Endothelial cell of hepatic sinusoid (primary cell): ENCODE measurements around the gene CNP.

Experiments used
- in situ Hi-C: cut with HindIII; loops from 2 replicates; pipeline ENCODE4 v1.10.0; 2017; ENCODE audit warnings: low sequenced_read_pairs

Gene CNP

GRCh38 chr17:42025936-42026335 is 59.3 kb downstream of the CNP start:
- in situ Hi-C loops: loop anchor here (5.0 kb wide), 1 partner anchor 69 kb away; no protein-coding TSS in a partner anchor

GRCh38 chr17:42026857-42027589 is 60.4 kb downstream of the CNP start:
- in situ Hi-C loops: loop anchor here (5.0 kb wide), 1 partner anchor 70 kb away; no protein-coding TSS in a partner anchor
